KMS-11 (cell line): Measurements from ENCODE around the gene METTL8.

Experiments
- H2AFZ ChIP-seq: fragments of 200-600 bp; sonication (generic); 2 replicates; pipeline ENCODE4 v1.6.1; 2016; ENCODE audit warnings: antibody characterized with exemption, mixed run types, low read depth
- H3K27ac ChIP-seq: fragments of 200-600 bp; sonication (generic); 2 replicates; pipeline ENCODE4 v1.6.1; 2016; ENCODE audit warnings: mild to moderate bottlenecking, mixed run types
- H3K27me3 ChIP-seq: fragments of 200-600 bp; sonication (generic); 2 replicates; pipeline ENCODE4 v1.6.1; 2017; ENCODE audit warnings: mild to moderate bottlenecking, low read depth, mixed run types, moderate library complexity; ENCODE audit not compliant: insufficient read depth
- H3K36me3 ChIP-seq: fragments of 200-600 bp; sonication (generic); 2 replicates; pipeline ENCODE4 v1.6.1; 2017; ENCODE audit warnings: mild to moderate bottlenecking, mixed run types; ENCODE audit not compliant: insufficient read depth
- H3K4me1 ChIP-seq: fragments of 200-600 bp; sonication (generic); 2 replicates; pipeline ENCODE4 v1.6.1; 2016; ENCODE audit warnings: mild to moderate bottlenecking, low read depth, mixed run types; ENCODE audit not compliant: poor library complexity, severe bottlenecking
- H3K4me2 ChIP-seq: fragments of 200-600 bp; sonication (generic); 2 replicates; pipeline ENCODE4 v1.7.0; 2016; ENCODE audit warnings: mild to moderate bottlenecking, mixed run types
- H3K4me3 ChIP-seq: fragments of 200-600 bp; sonication (generic); IDR thresholded peaks from 2 replicates; pipeline ENCODE4 v1.6.1; 2017; ENCODE audit warnings: low read depth, low read length, mixed read lengths; ENCODE audit not compliant: insufficient read depth
- H3K79me2 ChIP-seq: fragments of 200-600 bp; sonication (generic); 2 replicates; pipeline ENCODE4 v1.6.1; 2016; ENCODE audit warnings: low read depth, mixed run types; ENCODE audit not compliant: insufficient read depth
- H3K9ac ChIP-seq: fragments of 200-600 bp; sonication (generic); 2 replicates; pipeline ENCODE4 v1.6.1; 2016; ENCODE audit warnings: mild to moderate bottlenecking, mixed run types
- H4K20me1 ChIP-seq: fragments of 200-600 bp; sonication (generic); 2 replicates; pipeline ENCODE4 v1.6.1; 2016; ENCODE audit warnings: mild to moderate bottlenecking, mixed run types; ENCODE audit not compliant: insufficient read depth
- CTCF ChIP-seq: fragments of 200-600 bp; sonication (generic); conservative IDR thresholded peaks from 2 replicates; pipeline ENCODE4 v1.6.1; 2017; ENCODE audit warnings: low read depth, mild to moderate bottlenecking, antibody characterized with exemption, low read length, moderate library complexity, mixed read lengths

Gene METTL8

GRCh38 chr2:171393487-171393886 is 40.3 kb downstream of the METTL8 start:
- H3K4me2 ChIP-seq: no peak overlapping the region
- no peaks in the 10 kb centered on the region for H3K79me2 ChIP-seq
- no peak for TF ChIP-seq CTCF

GRCh38 chr2:171391532-171391931 is 42.3 kb downstream of the METTL8 start:
- no peaks in the 10 kb centered on the region for H3K27me3 ChIP-seq
- no peaks in the 10 kb centered on the region for H3K36me3 ChIP-seq
- peaks cover 5% of the 10 kb centered on the region for H3K4me1 ChIP-seq
- no peak overlapping the region for H3K4me3 ChIP-seq
- H3K4me2 ChIP-seq: no peak overlapping the region
- H3K79me2 ChIP-seq: no peaks in the 10 kb centered on the region
- TF ChIP-seq CTCF: no peak
- no peak overlapping the region for H3K27ac ChIP-seq
- no peaks in the 10 kb centered on the region for H4K20me1 ChIP-seq
- no peak overlapping the region for H2AFZ ChIP-seq
- H3K9ac ChIP-seq: no peak overlapping the region

More at GRCh38 chr2:171393487-171393886, 40.3 kb downstream of the METTL8 start:
- H2AFZ ChIP-seq: no peak overlapping the region
- H3K9ac ChIP-seq: no peak overlapping the region
- peaks cover 5% of the 10 kb centered on the region for H3K4me1 ChIP-seq
- H3K36me3 ChIP-seq: no peaks in the 10 kb centered on the region
- no peak overlapping the region for H3K4me3 ChIP-seq
- no peaks in the 10 kb centered on the region for H3K27me3 ChIP-seq
- no peak overlapping the region for H3K27ac ChIP-seq
- no peaks in the 10 kb centered on the region for H4K20me1 ChIP-seq

DNA sequence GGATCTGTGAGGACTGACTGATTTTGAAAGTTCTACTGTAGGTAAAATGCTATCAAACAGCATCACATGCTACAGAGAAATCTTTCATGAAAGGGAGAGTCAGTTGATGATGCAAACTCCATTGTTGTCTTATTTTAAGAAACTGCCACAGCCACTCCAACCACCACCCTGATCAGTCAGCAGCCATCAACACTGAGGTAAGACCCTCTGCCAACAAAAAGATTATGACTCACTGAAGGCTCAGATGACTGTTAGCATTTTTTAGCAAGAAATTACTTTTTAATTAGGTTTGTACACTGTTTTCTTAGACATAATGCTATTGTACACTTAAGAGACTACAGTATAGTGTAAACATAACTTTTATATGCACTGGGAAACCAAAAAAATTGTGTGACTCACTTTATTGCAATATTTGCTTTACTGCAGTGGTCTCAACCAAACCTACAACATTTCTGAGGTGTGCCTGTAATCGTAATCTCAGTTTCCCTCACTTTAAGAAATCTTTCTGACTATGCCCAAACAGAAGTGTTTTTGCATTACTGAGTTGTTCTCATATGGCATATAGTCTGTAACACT is 42.8 kb downstream of the METTL8 start:
- Histone ChIP-seq H4K20me1 (no peaks in the 10 kb centered on the region), H3K36me3 (no peaks in the 10 kb centered on the region), H3K27ac (no peak overlapping the region), H3K79me2 (no peaks in the 10 kb centered on the region), H3K9ac (no peak overlapping the region), H3K4me3 (no peak overlapping the region), H3K27me3 (no peaks in the 10 kb centered on the region), H2AFZ (no peak overlapping the region), H3K4me1 (peaks cover 5% of the 10 kb centered on the region), H3K4me2 (no peak overlapping the region)
- no peak for TF ChIP-seq CTCF

DNA sequence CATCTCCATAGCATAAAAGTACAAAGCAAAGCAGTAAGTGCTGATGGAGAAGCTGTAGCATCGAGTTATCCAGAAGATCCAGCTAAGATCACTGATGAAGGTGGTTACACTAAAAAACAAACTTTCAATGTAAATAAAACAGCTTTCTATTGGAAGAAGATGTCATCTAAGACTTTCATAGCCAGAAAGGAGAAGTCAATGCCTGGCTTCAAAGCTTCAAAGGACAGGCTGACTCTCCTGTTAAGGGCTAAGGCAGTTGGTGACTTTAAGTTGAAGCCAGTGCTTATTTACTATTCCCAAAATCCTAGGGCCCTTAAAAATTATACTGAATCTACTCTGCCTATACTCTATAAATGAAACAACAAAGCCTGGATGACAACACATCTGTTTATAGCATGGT is 44.0 kb downstream of the METTL8 start:
- H3K4me3 ChIP-seq: no peak overlapping the region
- no peak overlapping the region for H3K4me2 ChIP-seq
- no peak overlapping the region for H2AFZ ChIP-seq
- no peaks in the 10 kb centered on the region for H3K79me2 ChIP-seq
- no peak overlapping the region for H3K27ac ChIP-seq
- H3K36me3 ChIP-seq: no peaks in the 10 kb centered on the region
- no peak for TF ChIP-seq CTCF
- no peak overlapping the region for H3K9ac ChIP-seq
- peaks cover 5% of the 10 kb centered on the region for H3K4me1 ChIP-seq
- H4K20me1 ChIP-seq: no peaks in the 10 kb centered on the region
- H3K27me3 ChIP-seq: no peaks in the 10 kb centered on the region
